ENCODE results near the gene ATP2A2.

DNA sequence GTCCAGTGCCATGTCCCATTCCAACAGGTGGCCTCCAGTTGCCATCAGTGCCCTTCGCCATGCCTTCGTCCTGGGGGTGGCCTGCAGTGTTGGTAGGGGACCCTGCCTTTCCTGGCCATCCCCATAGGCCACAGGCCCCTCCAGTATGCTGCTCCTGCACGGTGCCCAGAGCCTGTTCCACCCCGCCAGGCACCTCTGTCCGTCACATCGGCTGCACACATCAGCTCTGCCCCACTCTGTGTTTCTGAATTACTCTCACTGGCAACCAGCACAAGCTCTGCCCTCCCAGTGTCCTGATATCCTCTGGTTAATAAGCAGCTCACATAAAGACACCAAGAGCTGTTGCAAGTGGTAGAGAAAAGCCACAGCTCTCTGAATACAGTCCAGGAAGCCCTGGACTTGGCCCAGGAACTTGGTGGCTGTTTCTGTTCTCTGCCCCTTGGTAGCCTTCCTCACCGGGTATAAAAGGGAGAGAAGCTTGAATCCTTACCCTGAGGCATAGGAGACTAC lies 31.3 kb upstream of the ATP2A2 start:
- no peak for TF ChIP-seq CTCF (IDR thresholded peaks at IDR 0.05)
- TF ChIP-seq POLR2A (IDR thresholded peaks at IDR 0.05), result no peak

Measured in body of pancreas (tissue), 4 donors.